GM13977 (cell line): ENCODE data around the gene NXPH3.

Source experiments
- DNase-seq: peaks from one replicate; pipeline ENCODE4 v3.0.0; 2012; ENCODE audit warnings: low spot score
- in situ Hi-C: fragments of 300-500 bp; cut with MboI; formaldehyde crosslinking; loops from one replicate; pipeline ENCODE4 v1.12.0; 2022; ENCODE audit warnings: low sequenced_read_pairs, low pct_unique_long_range_greater_than_20kb, mixed read lengths, inconsistent platforms; ENCODE audit not compliant: unreplicated experiment
- TF ChIP-seq, protein P1 (sequence below): IDR thresholded peaks from 2 replicates; pipeline ENCODE4 v1.5.1; 2012; ENCODE audit warnings: mild to moderate bottlenecking, control low read depth; ENCODE audit not compliant: insufficient read depth; ENCODE audit errors: extremely low read depth, missing control alignments

Gene NXPH3

DNA sequence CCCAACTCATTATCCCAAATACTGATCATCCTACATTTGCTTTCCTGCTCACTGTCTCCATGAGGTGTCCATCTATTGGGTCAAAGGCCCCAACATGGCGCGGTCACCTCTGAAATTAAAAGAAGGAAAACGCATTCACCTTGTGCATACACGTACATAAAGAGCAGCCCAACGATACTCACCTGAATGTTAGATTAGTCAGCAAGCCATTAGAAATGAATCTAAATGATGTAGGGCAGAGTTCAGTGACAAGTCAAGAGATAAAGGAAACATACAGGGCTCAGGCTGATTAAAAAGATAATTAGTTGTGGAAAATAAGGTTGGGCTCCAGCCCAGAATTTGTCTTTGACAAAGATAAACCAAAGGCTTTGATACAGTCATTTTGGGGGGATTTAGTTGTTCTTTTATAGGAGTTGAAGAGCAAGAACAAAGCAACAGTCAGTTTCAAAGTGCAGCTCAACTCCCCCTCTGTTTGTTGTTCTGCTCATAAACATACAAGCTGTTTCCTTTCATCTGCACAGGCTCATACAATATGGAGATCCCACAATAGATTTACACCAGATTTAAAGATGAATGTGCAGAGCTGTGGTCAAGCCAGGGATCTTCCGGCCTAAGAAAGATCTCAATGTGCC is 21.1 kb downstream of the NXPH3 start:
- no peak for DNase-seq
- TF ChIP-seq, protein P1, sequence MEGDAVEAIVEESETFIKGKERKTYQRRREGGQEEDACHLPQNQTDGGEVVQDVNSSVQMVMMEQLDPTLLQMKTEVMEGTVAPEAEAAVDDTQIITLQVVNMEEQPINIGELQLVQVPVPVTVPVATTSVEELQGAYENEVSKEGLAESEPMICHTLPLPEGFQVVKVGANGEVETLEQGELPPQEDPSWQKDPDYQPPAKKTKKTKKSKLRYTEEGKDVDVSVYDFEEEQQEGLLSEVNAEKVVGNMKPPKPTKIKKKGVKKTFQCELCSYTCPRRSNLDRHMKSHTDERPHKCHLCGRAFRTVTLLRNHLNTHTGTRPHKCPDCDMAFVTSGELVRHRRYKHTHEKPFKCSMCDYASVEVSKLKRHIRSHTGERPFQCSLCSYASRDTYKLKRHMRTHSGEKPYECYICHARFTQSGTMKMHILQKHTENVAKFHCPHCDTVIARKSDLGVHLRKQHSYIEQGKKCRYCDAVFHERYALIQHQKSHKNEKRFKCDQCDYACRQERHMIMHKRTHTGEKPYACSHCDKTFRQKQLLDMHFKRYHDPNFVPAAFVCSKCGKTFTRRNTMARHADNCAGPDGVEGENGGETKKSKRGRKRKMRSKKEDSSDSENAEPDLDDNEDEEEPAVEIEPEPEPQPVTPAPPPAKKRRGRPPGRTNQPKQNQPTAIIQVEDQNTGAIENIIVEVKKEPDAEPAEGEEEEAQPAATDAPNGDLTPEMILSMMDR: no peak
- in situ Hi-C loops: no loop called here

DNA sequence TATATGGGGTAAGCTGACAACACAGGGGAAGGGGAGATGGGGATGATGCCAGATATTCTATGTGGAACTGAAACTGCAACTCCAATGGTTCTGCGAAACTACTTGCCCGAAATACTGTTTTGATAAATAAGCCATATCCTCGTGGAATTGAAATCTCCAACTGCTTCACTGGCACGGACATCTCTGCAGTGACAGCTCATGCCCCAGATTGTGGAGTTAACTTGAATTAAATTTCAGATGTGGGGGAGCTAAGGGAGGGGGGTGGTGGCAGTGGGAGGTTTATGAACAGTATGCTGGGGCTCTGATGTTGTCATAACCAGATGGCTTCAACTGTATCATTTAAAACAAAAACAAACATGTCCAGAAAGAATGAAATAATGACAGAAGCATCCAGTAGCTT is 21.8 kb downstream of the NXPH3 start:
- DNase-seq: no peak
- in situ Hi-C loops: no loop called here
- TF ChIP-seq, protein P1: no peak

DNA sequence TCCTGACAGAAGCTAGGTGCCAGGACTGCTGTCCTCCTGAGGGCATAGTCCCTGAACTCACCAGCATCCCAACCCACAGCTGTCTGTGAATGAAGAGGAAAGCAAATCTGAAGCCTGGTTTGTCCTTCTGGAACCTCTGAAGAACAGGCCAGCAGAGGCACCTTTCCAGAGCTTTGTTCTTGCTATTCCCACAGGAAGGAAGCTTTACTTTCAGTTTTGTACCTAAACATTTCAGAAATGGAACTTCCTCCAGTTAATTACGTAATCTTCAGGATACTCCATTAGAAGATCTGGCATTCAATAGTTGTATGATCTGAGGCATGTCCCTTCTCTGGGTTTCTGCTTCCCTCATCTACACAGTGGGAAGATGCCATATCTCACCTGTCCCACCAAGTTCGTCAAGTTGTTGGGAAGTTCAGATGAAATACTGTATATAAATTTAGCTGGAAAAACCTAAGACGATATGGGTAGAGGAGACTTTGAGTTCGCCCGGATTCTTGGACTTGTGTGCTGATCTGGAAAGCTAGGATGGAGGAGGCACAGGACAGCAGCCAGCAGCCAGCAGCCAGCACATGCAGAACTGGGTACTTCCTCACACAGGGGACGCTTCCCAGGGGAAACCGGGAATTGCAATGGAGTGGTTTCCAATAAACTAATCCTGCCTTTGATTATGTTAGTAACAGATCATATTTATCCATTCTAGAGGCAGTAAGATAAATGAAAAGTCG is 22.4 kb downstream of the NXPH3 start:
- TF ChIP-seq, protein P1: no peak
- in situ Hi-C loops: no loop called here
- no peak for DNase-seq

DNA sequence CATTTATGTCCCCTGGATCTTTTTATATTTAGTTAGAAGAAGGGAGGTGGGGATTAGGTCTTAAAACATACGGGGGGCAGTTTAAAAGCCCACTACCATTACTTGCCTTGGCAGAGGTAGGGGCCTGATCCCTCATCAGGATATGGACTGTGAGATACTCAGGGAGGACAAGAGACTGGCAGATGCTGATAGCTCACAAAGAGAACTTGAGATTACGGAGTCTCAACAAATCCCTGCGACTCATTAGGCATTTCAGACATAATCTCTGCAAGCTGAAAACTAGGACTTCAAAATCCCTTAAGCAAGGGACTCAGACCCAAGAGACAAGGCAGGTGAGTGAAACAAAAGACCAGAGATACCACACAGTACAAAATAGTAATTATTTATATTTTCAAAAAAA is 23.2 kb downstream of the NXPH3 start:
- TF ChIP-seq, protein P1: no peak
- no peak for DNase-seq
- in situ Hi-C loops: no loop called here

GRCh38 chr17:49600949-49601348 is 25.3 kb downstream of the NXPH3 start:
- in situ Hi-C loops: no loop called here
- TF ChIP-seq, protein P1: no peak
- DNase-seq: no peak

- no peak for DNase-seq
- in situ Hi-C loops: no loop called here
- TF ChIP-seq, protein P1: no peak
Measured at GRCh38 chr17:49602783-49603182, 27.1 kb downstream of the NXPH3 start.
